22Rv1 (cell line): ENCODE results near the gene JMJD1C.

ENCODE experiments used
- H3K27ac ChIP-seq: fragments of 450-650 bp; 2 replicates; pipeline ENCODE4 v1.5.1; 2017
- CTCF ChIP-seq: fragments of 450-650 bp; IDR thresholded peaks from 2 replicates; pipeline ENCODE4 v1.5.1; 2017; ENCODE audit warnings: mild to moderate bottlenecking
- ZFX ChIP-seq: fragments of 450-650 bp; IDR thresholded peaks from 2 replicates; pipeline ENCODE4 v1.6.1; 2017; ENCODE audit warnings: antibody characterized with exemption, borderline replicate concordance

JMJD1C gene, protein sequence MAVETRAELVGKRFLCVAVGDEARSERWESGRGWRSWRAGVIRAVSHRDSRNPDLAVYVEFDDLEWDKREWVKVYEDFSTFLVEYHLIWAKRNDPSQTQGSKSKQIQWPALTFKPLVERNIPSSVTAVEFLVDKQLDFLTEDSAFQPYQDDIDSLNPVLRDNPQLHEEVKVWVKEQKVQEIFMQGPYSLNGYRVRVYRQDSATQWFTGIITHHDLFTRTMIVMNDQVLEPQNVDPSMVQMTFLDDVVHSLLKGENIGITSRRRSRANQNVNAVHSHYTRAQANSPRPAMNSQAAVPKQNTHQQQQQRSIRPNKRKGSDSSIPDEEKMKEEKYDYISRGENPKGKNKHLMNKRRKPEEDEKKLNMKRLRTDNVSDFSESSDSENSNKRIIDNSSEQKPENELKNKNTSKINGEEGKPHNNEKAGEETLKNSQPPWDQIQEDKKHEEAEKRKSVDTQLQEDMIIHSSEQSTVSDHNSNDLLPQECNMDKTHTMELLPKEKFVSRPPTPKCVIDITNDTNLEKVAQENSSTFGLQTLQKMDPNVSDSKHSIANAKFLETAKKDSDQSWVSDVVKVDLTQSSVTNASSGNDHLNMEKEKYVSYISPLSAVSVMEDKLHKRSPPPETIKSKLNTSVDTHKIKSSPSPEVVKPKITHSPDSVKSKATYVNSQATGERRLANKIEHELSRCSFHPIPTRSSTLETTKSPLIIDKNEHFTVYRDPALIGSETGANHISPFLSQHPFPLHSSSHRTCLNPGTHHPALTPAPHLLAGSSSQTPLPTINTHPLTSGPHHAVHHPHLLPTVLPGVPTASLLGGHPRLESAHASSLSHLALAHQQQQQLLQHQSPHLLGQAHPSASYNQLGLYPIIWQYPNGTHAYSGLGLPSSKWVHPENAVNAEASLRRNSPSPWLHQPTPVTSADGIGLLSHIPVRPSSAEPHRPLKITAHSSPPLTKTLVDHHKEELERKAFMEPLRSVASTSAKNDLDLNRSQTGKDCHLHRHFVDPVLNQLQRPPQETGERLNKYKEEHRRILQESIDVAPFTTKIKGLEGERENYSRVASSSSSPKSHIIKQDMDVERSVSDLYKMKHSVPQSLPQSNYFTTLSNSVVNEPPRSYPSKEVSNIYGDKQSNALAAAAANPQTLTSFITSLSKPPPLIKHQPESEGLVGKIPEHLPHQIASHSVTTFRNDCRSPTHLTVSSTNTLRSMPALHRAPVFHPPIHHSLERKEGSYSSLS (N-terminal part only)

DNA sequence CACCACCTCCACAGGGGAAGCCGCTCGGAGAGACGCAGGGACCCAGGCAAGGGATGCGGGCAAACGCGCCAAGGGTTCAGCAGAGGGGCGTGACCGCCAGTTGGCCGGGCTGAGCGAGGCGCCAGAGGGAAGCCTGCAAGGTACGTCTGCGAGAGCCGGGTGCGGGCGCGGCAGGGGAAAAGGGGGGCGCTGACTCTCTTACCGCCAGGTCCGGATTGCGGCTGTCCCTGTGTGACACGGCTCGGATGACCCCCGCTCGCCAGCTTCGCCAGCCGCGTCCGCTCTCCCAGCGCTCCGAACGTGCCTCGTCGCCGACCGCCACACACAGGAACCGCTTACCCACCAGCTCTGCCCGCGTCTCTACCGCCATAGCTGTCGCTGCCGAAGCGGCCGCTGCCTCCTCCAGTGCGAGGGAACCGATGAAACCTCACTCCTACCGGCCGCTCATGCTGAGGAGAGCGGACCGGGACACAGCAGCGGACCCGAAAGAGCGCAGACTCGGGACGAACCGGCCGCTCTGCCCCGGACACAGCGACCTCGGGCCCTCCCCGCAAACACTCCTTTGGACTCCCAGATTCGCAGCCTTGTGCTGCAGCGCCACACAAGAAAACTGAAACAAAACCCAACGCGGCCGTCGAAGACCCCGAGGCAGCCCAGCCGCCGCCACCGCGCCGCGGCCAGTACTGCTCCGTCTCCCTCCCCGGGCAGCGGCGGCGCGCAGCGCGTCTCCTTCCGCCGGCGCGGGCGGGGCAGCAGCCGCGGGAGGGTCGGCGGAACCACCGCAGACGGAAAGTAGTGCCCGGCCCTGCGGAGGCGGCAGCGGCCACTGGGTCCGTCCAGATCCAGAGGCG lies at the start of gene JMJD1C:
Gene JMJD1C (minus strand): TSS at position 685 of the 851 bp plus-strand sequence. CDS start 315 bp downstream, at position 370.
- TF ChIP-seq CTCF, result peak; percentile 4; the same call in 1 of the 2 replicates
- TF ChIP-seq ZFX, result no peak
- H3K27ac ChIP-seq, result peak within 1 kb of the TSS; percentile 72

- no peak overlapping the region for H3K27ac ChIP-seq
- no peak for TF ChIP-seq CTCF
Measured at GRCh38 chr10:63515002-63515763, 49.4 kb upstream of the JMJD1C start.

- TF ChIP-seq CTCF (no peak), ZFX (no peak)
- no peak overlapping the region for H3K27ac ChIP-seq
Measured at GRCh38 chr10:63506554-63506953, 40.8 kb upstream of the JMJD1C start.

GRCh38 chr10:63505562-63505961 lies 39.8 kb upstream of the JMJD1C start:
- H3K27ac ChIP-seq, result no peak overlapping the region
- TF ChIP-seq CTCF, result no peak

DNA sequence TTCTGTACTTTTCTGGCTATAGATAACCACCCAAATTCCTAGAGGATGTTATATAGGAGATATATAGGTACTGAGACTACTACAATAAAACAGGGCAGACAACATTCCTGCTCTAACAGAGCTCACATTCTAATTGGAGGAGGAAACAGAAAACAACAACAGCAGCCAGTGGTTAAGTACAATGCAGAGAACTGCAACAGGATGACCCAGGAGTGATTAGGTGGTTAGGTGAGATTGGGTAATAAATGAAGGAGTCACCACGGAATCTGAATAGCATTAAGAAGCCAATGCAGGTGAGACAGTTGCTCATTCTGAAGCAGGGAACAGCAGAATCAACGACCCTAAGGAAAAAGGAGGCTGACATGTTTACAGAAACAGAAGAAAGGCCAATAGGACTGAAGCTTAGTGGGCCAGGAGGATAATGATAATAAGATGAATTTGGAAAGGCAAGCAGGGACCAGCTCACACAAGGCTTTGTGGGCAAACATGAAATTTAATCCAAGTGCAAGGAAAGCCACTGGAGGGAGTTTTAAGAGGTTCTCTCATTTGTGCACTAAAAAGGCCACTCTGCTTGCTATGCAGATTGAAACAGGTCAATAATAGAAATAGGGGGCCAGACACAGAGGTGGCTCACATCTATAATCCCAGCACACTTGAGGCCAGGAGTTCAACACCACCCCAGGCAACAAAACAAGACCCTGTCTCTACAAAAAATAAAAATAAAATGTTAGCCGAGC lies 38.5 kb upstream of the JMJD1C start:
- TF ChIP-seq ZFX, result no peak
- TF ChIP-seq CTCF, result no peak
- H3K27ac ChIP-seq, result no peak overlapping the region
